ENCODE results near the gene CCR6.
"Not testable (repeated sequence)": the region's sequence is repeated elsewhere in the genome, so short reads cannot be mapped to it uniquely, and the experiment has no call there.

CCR6 gene

DNA sequence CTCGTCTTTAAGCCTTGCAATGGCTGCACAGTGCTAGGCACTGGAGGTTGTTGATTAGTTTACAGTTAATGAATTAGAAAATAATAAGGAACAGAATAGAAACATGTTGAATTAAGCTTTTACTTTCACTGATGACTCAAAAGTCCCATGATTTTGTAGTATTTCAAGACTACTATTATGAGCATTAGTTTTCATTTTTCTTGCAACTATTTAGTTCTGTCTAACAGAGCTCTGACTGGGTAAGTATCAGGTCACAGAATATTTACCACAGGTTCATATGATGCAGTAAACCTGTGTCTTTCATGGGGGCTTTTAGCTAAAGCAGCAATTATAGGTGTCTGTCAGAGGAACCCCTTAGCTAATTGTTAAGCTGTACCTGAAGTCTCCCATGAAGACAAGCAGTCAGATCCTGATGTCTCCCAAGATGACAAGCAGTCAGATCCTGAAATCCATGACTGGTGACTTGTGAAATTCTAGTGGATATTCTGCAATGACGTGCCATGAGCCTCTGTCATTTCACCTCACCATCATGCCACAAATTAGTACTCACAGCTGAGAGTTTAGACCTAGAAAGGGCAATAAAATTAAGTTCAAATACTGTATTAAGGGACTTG is 43.1 kb downstream of the CCR6 start:
- in situ Hi-C loops (cut with MboI; ENCODE audit: low sequenced_read_pairs): no loop called here

DNA sequence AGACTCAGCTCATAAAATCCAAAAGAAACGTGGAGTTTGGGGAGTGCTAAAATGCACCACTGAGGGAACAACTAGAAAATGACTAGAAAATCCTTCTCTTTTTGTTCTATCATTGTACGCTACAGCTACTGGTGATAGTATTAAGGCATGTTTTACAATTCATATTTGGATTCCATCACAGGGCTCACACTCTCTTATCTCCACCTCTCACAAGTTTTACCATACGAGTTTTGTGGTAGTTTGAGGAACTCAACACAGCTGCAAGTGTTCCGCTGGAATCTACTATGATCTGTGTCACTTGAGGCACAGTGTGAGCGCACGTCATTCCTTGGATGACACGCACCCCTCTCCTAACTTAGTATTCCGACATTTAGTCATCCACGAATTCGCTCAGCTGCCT is 44.8 kb downstream of the CCR6 start:
- in situ Hi-C loops (cut with MboI; ENCODE audit: low sequenced_read_pairs): not testable (repeated sequence)

DNA sequence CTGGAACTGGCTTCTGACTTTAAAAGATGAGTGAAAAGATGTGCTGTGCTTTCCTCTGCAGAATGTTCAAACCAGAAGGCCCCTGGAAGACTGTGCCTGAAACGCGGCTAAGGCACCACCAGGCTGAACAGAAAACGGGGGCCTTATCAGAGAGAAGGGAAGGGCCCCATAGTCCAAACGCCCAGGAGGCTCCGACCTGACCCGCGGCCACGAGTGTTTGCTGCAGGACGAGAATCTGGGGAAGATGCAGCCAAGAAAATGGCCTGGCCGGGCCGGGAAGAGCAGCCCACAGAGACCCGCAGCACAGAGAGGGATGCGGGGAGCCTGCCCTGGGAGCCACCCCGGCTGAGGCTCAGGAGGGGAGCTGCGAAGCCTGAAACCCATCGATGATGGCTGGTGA is 45.4 kb downstream of the CCR6 start:
- in situ Hi-C loops (cut with MboI; ENCODE audit: low sequenced_read_pairs): not testable (repeated sequence)

DNA sequence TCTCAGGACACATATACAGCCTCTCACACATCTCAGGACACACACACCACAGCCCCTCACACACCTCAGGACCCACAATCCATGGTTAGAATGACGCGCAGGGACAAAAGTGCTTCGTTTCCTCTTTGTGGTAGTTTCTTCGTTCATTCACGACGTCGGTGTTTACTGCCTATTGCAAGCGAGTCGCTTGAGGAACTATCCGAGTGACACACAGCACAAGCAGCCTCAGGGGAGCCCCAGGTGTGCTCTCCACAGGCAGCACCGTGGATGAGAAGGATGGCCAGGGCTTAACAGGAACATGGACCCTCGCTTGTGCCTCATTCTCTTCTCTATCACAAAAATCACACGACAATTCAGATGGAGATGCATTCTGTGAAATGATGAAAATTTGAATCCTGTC is 47.0 kb downstream of the CCR6 start:
- in situ Hi-C loops (cut with MboI; ENCODE audit: low sequenced_read_pairs): not testable (repeated sequence)

DNA sequence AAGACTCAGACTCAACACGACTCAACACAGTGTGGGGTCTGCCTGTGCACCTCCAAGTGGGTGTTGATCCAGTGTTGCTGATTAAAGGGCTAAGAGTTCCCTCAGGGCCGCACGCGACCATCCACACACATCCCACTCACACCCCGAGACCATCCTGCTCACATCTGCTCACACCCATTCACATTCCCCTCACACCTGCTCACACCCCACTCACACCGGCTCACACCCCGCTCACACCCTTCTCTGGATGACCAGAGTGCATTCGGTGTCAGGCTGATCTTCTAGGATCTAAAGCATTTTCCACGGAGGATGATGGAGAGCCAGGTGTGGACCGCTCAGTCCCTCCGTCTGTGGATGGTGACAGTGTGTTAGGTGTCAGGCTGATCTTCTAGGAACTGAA is 48.4 kb downstream of the CCR6 start:
- in situ Hi-C loops (cut with MboI; ENCODE audit: low sequenced_read_pairs): not testable (repeated sequence)

GRCh38 chr6:167172011-167172410 is 49.1 kb downstream of the CCR6 start:
- in situ Hi-C loops (cut with MboI; ENCODE audit: low sequenced_read_pairs): not testable (repeated sequence)

GRCh38 chr6:167177271-167177670 is 54.4 kb downstream of the CCR6 start:
- in situ Hi-C loops (cut with MboI; ENCODE audit: low sequenced_read_pairs): not testable (repeated sequence)

DNA sequence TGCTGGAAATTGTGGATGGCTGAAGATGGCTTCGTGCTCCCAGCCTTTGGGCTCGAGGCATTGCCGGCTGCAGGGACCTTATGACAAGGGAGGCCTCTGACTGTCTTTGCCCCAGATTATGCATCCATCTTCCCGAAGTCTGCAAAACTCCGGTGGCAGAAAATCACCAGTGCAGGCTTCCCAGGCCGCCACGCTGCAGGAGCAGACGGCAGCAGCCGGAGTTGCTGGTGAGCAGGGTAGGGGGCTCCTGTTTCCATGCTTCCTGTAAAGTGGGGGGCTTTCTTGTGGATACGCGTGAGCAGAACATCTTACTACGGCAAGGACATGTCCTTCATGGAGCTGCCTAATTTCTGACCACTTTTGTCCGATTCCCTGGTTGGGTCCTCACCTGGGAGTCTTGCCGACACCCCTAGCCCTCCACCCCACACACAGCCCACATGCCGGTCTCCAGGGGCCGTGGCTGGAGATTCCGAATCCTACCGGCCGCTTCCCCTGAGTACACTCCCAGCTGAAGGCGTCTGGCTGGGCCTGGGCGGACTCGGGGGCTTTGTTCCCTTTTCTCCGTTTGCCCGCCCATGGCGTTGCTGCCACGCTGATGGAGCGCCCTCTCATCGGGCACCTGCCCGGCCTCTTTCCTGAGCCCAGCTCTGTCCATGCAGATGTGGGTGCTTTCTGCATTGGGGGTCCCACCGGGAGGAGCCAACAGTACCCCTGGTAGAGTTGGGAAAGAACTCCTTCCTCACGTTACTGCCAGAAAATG is 56.2 kb downstream of the CCR6 start:
- in situ Hi-C loops (cut with MboI; ENCODE audit: low sequenced_read_pairs): not testable (repeated sequence)

DNA sequence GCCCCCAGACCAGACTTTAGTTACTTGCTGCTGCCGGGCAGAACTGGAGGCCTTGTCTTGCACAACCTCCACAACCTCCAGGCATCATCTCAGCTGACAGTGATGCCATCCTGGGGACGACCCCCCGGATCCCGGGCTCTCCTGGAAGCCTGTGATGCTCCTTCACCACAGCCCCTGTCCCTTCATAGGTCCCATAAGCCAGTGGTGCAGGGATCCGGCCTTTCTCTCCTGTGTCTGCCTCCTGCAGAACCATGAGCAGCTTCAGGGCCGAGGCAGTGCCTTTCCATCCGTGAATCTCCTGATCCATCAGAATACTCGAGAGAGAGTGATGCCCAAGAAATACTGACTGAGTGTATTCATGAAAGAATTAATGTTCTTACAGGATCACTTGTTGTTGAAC is 57.2 kb downstream of the CCR6 start:
- in situ Hi-C loops (cut with MboI; ENCODE audit: low sequenced_read_pairs): not testable (repeated sequence)

DNA sequence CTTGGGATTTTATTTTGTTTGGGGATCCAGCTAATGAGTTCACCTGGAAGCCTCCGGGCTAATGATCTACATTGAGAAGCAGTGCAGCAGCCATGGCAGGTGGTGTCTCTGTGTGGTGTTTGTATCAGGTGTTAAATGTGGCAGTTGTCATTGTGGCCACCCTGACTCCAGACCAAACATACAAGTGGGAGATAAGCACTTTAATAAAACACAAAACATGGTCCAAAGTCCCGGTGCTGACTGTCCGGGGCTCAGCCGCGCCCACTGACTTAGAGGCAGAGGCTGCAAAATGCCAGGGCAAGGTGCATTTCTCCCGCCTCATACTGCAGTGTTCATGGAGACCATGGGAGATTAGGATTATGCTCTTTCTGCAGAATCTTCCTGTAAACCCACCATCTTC is 58.5 kb downstream of the CCR6 start:
- in situ Hi-C loops (cut with MboI; ENCODE audit: low sequenced_read_pairs): not testable (repeated sequence)

GRCh38 chr6:167182913-167183314 is 60.0 kb downstream of the CCR6 start:
- in situ Hi-C loops (cut with MboI; ENCODE audit: low sequenced_read_pairs): not testable (repeated sequence)

DNA sequence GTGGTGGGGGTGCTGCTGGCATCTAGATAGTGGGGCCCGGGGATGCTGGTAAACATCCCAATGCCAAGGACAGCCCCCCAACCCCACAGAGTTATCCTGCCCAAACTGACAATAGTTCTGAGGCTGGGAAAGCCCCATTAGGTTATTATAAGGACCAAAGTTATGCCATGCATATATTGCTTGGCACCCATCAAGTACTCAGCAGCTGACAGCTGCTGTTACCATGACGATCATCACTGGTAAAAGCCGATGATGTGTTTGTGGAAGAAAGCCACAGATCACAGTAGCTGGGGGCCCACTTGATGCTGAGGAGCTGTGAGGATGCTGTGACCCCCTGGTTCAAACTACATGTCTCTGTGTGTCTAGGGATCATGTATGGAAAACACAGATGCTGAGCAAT is 62.2 kb downstream of the CCR6 start:
- in situ Hi-C loops (cut with MboI; ENCODE audit: low sequenced_read_pairs): not testable (repeated sequence)

GRCh38 chr6:167187275-167187674 is 64.4 kb downstream of the CCR6 start:
- in situ Hi-C loops (cut with MboI; ENCODE audit: low sequenced_read_pairs): not testable (repeated sequence)
